OCI-LY7 (cell line): ENCODE data around the gene STON1. TPM values are rescaled to one million over a fixed set of nuclear protein-coding genes. Genes with fewer than 3 reads are reported as not detected.

Source experiments
- BruUV-seq: library from RNA; stranded (reverse); fragments of 400-500 nt; replicated peaks from 2 replicates; lab custom pipeline; 2021; lab: Mats Ljungman, UMichigan
- CTCF ChIA-PET: fragments of 300-600 bp; sonication (Branson Sonifier 250); formaldehyde crosslinking; loops from one replicate; lab custom pipeline; 2022; ENCODE audit warnings: antibody characterized with exemption; ENCODE audit not compliant: unreplicated experiment; lab: Charles Lee
- POLR2A ChIA-PET: fragments of 300-600 bp; sonication (Branson Sonifier 250); formaldehyde crosslinking; loops from one replicate; lab custom pipeline; 2022; ENCODE audit warnings: antibody characterized with exemption; lab: Charles Lee
- DNase-seq: peaks from one replicate; pipeline ENCODE4 v3.0.0-alpha.2; 2015; ENCODE audit warnings: low spot score
- H2AFZ ChIP-seq: fragments of 200-600 bp; sonication (generic), shearing (Covaris generic); 2 replicates; pipeline ENCODE4 v1.6.1; 2014; ENCODE audit warnings: mild to moderate bottlenecking, antibody characterized with exemption, low read length, moderate library complexity
- H3K27ac ChIP-seq: fragments of 200-600 bp; sonication (generic); 2 replicates; pipeline ENCODE4 v1.5.1; 2014; ENCODE audit warnings: mixed run types, low read depth, mild to moderate bottlenecking, moderate library complexity, low read length, inconsistent platforms; ENCODE audit not compliant: poor library complexity, severe bottlenecking
- H3K36me3 ChIP-seq: fragments of 200-600 bp; sonication (generic); 2 replicates; pipeline ENCODE4 v1.6.1; 2014; ENCODE audit warnings: mild to moderate bottlenecking, antibody characterized with exemption, low read length, moderate library complexity, mixed read lengths; ENCODE audit not compliant: insufficient read depth
- H3K4me1 ChIP-seq: fragments of 200-600 bp; sonication (generic); 2 replicates; pipeline ENCODE4 v1.5.1; 2014; ENCODE audit warnings: mild to moderate bottlenecking, low read length; ENCODE audit not compliant: insufficient read depth, poor library complexity, severe bottlenecking
- H3K4me2 ChIP-seq: fragments of 200-600 bp; sonication (generic); 2 replicates; pipeline ENCODE4 v1.6.1; 2014; ENCODE audit warnings: mild to moderate bottlenecking, low read length
- H3K4me3 ChIP-seq: fragments of 200-600 bp; sonication (generic); 2 replicates; pipeline ENCODE4 v1.5.1; 2014; ENCODE audit warnings: mild to moderate bottlenecking, low read depth, low read length; ENCODE audit not compliant: poor library complexity, severe bottlenecking
- H3K79me2 ChIP-seq: fragments of 200-600 bp; sonication (generic); 2 replicates; pipeline ENCODE4 v1.6.1; 2016; ENCODE audit warnings: low read depth, mild to moderate bottlenecking, low read length, moderate library complexity, mixed read lengths; ENCODE audit not compliant: insufficient read depth
- H3K9me2 ChIP-seq: fragments of 200-600 bp; sonication (generic); 2 replicates; pipeline ENCODE4 v1.6.1; 2016; ENCODE audit warnings: mild to moderate bottlenecking, low read length, mixed read lengths; ENCODE audit not compliant: insufficient read depth
- H3K9me3 ChIP-seq: fragments of 200-600 bp; sonication (generic); 2 replicates; pipeline ENCODE4 v1.6.1; 2014; ENCODE audit warnings: mild to moderate bottlenecking, mixed run types, low read length, mixed read lengths
- H4K20me1 ChIP-seq: fragments of 200-600 bp; sonication (generic); 2 replicates; pipeline ENCODE4 v1.6.1; 2014; ENCODE audit warnings: mild to moderate bottlenecking, antibody characterized with exemption, low read length, moderate library complexity, mixed read lengths; ENCODE audit not compliant: insufficient read depth
- EZH2phosphoT487 ChIP-seq: fragments of 200-600 bp; sonication (generic); IDR thresholded peaks from 2 replicates; pipeline ENCODE4 v1.6.1; 2018; ENCODE audit warnings: low read depth, borderline replicate concordance, mild to moderate bottlenecking, mixed run types, antibody characterized with exemption, low read length, moderate library complexity, mixed read lengths
- intact Hi-C: fragments of 100-400 bp; cut with micrococcal nuclease; formaldehyde crosslinking; loops from one replicate; pipeline ENCODE4 v1.10.0; 2022; ENCODE audit not compliant: unreplicated experiment
- total RNA-seq, 2 experiments: library from RNA; depleted of rRNA in 1 of 2; stranded (reverse); fragments of >200 nt in 1 of 2; shearing (Covaris generic) in 1 of 2; gene quantifications; 2 replicates each; pipeline ENCODE4 v1.2.3, GENCODE V29; 2014 to 2022
- TF ChIP-seq, protein P1 (sequence below): fragments of 200-600 bp; sonication (generic); conservative IDR thresholded peaks from 2 replicates; pipeline ENCODE4 v1.5.1; 2014; ENCODE audit warnings: mild to moderate bottlenecking, antibody characterized with exemption, low read length, moderate library complexity, mixed read lengths

STON1 gene
- total RNA-seq, 2 experiments from 2014 or later, result 0.51 to 0.88 TPM

DNA sequence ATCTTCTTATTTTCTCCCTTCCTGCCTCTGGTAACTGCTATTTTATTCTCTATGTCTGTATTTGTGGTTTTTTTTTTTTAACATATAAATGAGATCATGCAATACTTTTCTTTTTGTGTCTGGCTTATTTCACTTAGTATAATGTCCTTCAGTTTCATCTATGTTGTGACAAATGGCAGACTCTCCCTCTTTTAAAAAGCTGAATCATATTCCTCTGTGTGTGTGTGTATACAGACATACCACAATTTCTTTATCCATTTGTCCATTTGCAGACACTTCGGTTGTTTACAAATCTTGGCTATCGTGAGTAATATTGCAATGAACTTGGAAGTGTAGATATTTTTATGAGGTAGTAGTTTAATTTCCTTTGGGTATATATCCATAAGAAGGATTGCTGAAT is 94.7 kb downstream of the STON1 start:
- Histone ChIP-seq H3K9me2 (no peaks in the 10 kb centered on the region), H4K20me1 (no peaks in the 10 kb centered on the region), H3K4me3 (no peak overlapping the region), H3K27ac (no peak overlapping the region), H3K4me2 (no peak overlapping the region), H3K36me3 (no peaks in the 10 kb centered on the region), H2AFZ (no peak overlapping the region), H3K4me1 (no peaks in the 10 kb centered on the region), H3K79me2 (no peaks in the 10 kb centered on the region), H3K9me3 (peaks cover 6% of the 10 kb centered on the region; the same call in 1 of the 2 replicates)
- no peak for DNase-seq
- CTCF ChIA-PET, result no interaction called here
- no peak for TF ChIP-seq EZH2phosphoT487
- TF ChIP-seq, protein P1, sequence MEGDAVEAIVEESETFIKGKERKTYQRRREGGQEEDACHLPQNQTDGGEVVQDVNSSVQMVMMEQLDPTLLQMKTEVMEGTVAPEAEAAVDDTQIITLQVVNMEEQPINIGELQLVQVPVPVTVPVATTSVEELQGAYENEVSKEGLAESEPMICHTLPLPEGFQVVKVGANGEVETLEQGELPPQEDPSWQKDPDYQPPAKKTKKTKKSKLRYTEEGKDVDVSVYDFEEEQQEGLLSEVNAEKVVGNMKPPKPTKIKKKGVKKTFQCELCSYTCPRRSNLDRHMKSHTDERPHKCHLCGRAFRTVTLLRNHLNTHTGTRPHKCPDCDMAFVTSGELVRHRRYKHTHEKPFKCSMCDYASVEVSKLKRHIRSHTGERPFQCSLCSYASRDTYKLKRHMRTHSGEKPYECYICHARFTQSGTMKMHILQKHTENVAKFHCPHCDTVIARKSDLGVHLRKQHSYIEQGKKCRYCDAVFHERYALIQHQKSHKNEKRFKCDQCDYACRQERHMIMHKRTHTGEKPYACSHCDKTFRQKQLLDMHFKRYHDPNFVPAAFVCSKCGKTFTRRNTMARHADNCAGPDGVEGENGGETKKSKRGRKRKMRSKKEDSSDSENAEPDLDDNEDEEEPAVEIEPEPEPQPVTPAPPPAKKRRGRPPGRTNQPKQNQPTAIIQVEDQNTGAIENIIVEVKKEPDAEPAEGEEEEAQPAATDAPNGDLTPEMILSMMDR, result no peak
- intact Hi-C loops, result no loop called here
- BruUV-seq, result no TSS peak
- POLR2A ChIA-PET, result interaction anchor here (0.9 kb wide), 1 partner anchor 9 kb away, joined by 3 read pairs; no protein-coding TSS in a partner anchor

DNA sequence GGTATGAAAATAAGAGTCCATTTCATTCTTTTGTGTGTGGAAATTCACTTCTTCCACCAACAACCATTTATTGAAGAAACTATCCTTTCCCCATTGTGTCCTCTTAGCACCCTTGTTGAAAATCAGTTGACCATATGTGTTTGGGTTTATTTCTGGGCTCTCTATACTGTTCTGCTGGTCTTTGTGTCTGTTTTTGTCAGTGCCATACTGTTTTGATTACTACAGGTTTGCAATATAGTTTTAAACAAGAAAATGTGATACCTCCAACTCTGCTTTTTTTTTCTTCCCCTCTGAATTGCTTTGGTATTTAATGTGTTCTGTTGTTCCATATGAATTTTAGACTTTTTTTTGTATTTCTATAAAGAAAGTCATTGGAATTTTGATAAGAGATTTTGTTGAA is 96.1 kb downstream of the STON1 start:
- Histone ChIP-seq H3K4me1 (no peaks in the 10 kb centered on the region), H3K4me2 (no peak overlapping the region), H3K4me3 (no peak overlapping the region), H3K79me2 (no peaks in the 10 kb centered on the region), H3K9me3 (peaks cover 6% of the 10 kb centered on the region; the same call in 1 of the 2 replicates), H2AFZ (no peak overlapping the region), H3K27ac (no peak overlapping the region), H3K9me2 (no peaks in the 10 kb centered on the region), H3K36me3 (no peaks in the 10 kb centered on the region), H4K20me1 (no peaks in the 10 kb centered on the region)
- intact Hi-C loops, result no loop called here
- POLR2A ChIA-PET, result no interaction called here
- CTCF ChIA-PET, result no interaction called here
- no peak for DNase-seq
- BruUV-seq, result no TSS peak
- TF ChIP-seq, protein P1, result no peak
- no peak for TF ChIP-seq EZH2phosphoT487

DNA sequence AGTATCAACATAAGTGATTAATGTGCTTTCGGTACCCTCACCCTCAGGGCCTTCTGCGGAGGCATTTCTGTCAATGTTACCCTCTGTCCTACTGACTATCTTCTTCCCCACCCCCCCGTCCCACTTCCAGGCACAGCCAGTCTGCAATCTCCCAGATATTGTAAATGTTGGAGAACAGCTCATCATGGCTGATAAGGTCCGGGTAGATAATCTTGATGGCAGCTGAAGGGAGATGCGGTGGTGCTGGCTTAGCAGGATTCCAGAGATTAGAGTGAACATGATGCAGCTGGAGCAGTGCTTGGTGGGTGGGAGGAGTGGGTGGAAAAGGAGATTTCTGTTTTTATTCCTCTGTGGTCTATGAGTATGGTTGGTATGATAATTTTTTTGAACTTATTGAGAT is 103.2 kb downstream of the STON1 start:
- no TSS peak for BruUV-seq
- intact Hi-C loops, result no loop called here
- CTCF ChIA-PET, result no interaction called here

More for the DNA sequence above, 103.2 kb downstream of the STON1 start:
- TF ChIP-seq, protein P1, result no peak
- TF ChIP-seq EZH2phosphoT487, result no peak
- H3K9me2 ChIP-seq, result no peaks in the 10 kb centered on the region
- no peak overlapping the region for H2AFZ ChIP-seq
- H3K36me3 ChIP-seq, result no peaks in the 10 kb centered on the region
- no peak overlapping the region for H3K27ac ChIP-seq
- POLR2A ChIA-PET, result no interaction called here
- no peak for DNase-seq
- no peaks in the 10 kb centered on the region for H3K4me1 ChIP-seq
- no peaks in the 10 kb centered on the region for H4K20me1 ChIP-seq
- H3K4me3 ChIP-seq, result no peak overlapping the region
- no peaks in the 10 kb centered on the region for H3K79me2 ChIP-seq
- no peak overlapping the region for H3K4me2 ChIP-seq
- H3K9me3 ChIP-seq, result no peaks in the 10 kb centered on the region
